HEK293 (cell line): ENCODE data around the gene GATA3.
A peak's percentile ranks its signal among the peaks of the same experiment; 100 is the strongest.

Source experiments
- CTCF ChIA-PET: fragments of 350-600 bp; formaldehyde crosslinking; extraction: SDS; loops from one replicate; lab custom pipeline; 2021; ENCODE audit warnings: antibody characterized with exemption; lab: Yijun Ruan, JAX
- POLR2A ChIA-PET: fragments of 300-600 bp; formaldehyde crosslinking; extraction: SDS; loops from one replicate; lab custom pipeline; 2020; ENCODE audit warnings: antibody characterized with exemption, inconsistent platforms; lab: Yijun Ruan, JAX
- H3K27ac ChIP-seq: fragments of 200-500 bp; sonication (Bioruptor generic); 2 replicates; pipeline ENCODE4 v1.5.1; 2014; ENCODE audit warnings: low read depth, low read length, control low read depth, inconsistent platforms; ENCODE audit errors: extremely low read depth
- H3K36me3 ChIP-seq, 2 experiments: fragments of 200-500 bp in 1 of 2; sonication (Bioruptor generic) in 1 of 2; 1 replicate in 1 of 2; 2 replicates in 1 of 2; pipeline ENCODE4 v1.5.1; 2014 to 2017; ENCODE audit warnings: inconsistent platforms in 2 of 2, low read length in 2 of 2; ENCODE audit not compliant: control insufficient read depth in 2 of 2, insufficient read depth in 1 of 2
- H3K4me1 ChIP-seq: fragments of 200-500 bp; sonication (Bioruptor generic); 2 replicates; pipeline ENCODE4 v1.5.1; 2014; ENCODE audit warnings: mild to moderate bottlenecking, low read length, inconsistent platforms; ENCODE audit not compliant: control insufficient read depth, insufficient read depth
- H3K4me3 ChIP-seq: 2 replicates; pipeline ENCODE4 v1.5.1; 2011; ENCODE audit warnings: low read depth, mild to moderate bottlenecking, control low read depth, low read length, moderate library complexity
- H3K9me3 ChIP-seq: fragments of 200-500 bp; sonication (Bioruptor generic); 2 replicates; pipeline ENCODE4 v1.5.1; 2014; ENCODE audit warnings: low read depth, low read length, inconsistent platforms; ENCODE audit not compliant: control insufficient read depth, insufficient read depth
- KLF10 ChIP-seq: fragments of 450-650 bp; IDR thresholded peaks from 2 replicates; pipeline ENCODE4 v1.5.1; 2018; ENCODE audit warnings: missing biosample characterization, mild to moderate bottlenecking, missing genetic modification characterization
- KLF8 ChIP-seq: fragments of 450-650 bp; formaldehyde crosslinking; IDR thresholded peaks from 2 replicates; pipeline ENCODE4 v1.5.1; 2016; ENCODE audit warnings: missing biosample characterization, missing genetic modification characterization
- MYNN ChIP-seq: fragments of 450-650 bp; formaldehyde crosslinking; IDR thresholded peaks from 2 replicates; pipeline ENCODE4 v1.5.1; 2016; ENCODE audit warnings: missing biosample characterization, missing genetic modification characterization, borderline replicate concordance
- ZFHX2 ChIP-seq: fragments of 450-650 bp; formaldehyde crosslinking; conservative IDR thresholded peaks from 2 replicates; pipeline ENCODE4 v1.5.1; 2016; ENCODE audit warnings: missing biosample characterization, missing genetic modification characterization
- ZFP41 ChIP-seq: fragments of 450-650 bp; formaldehyde crosslinking; IDR thresholded peaks from 2 replicates; pipeline ENCODE4 v1.5.1; 2016; ENCODE audit warnings: missing biosample characterization, missing genetic modification characterization, borderline replicate concordance
- ZNF112 ChIP-seq: fragments of 450-650 bp; formaldehyde crosslinking; IDR thresholded peaks from 2 replicates; pipeline ENCODE4 v1.5.0; 2017; ENCODE audit warnings: missing biosample characterization, missing genetic modification characterization
- ZNF302 ChIP-seq: fragments of 450-650 bp; formaldehyde crosslinking; IDR thresholded peaks from 2 replicates; pipeline ENCODE4 v1.5.1; 2016; ENCODE audit warnings: missing biosample characterization, missing genetic modification characterization, low read depth
- ZNF335 ChIP-seq: fragments of 450-650 bp; formaldehyde crosslinking; conservative IDR thresholded peaks from 2 replicates; pipeline ENCODE4 v1.5.1; 2016; ENCODE audit warnings: missing biosample characterization, missing genetic modification characterization
- ZNF561 ChIP-seq: fragments of 450-650 bp; IDR thresholded peaks from 2 replicates; pipeline ENCODE4 v1.5.1; 2018; ENCODE audit warnings: missing biosample characterization, missing genetic modification characterization, borderline replicate concordance
- ZNF596 ChIP-seq: fragments of 450-650 bp; IDR thresholded peaks from 2 replicates; pipeline ENCODE4 v1.5.0; 2018; ENCODE audit warnings: missing biosample characterization, mild to moderate bottlenecking, missing genetic modification characterization, moderate library complexity
- ZNF707 ChIP-seq: fragments of 450-650 bp; formaldehyde crosslinking; IDR thresholded peaks from 2 replicates; pipeline ENCODE4 v1.5.1; 2016; ENCODE audit warnings: missing biosample characterization, missing genetic modification characterization
- ZNF747 ChIP-seq: fragments of 450-650 bp; formaldehyde crosslinking; IDR thresholded peaks from 2 replicates; pipeline ENCODE4 v1.5.1; 2016; ENCODE audit warnings: missing biosample characterization, missing genetic modification characterization
- ZSCAN16 ChIP-seq: fragments of 450-650 bp; formaldehyde crosslinking; IDR thresholded peaks from 2 replicates; pipeline ENCODE4 v1.5.1; 2016; ENCODE audit warnings: missing biosample characterization, missing genetic modification characterization
- TF ChIP-seq, protein P1 (sequence below): fragments of 450-650 bp; formaldehyde crosslinking; IDR thresholded peaks from 2 replicates; pipeline ENCODE4 v1.5.1; 2016; ENCODE audit warnings: missing biosample characterization, missing genetic modification characterization
- TF ChIP-seq, protein P2 (sequence below): fragments of 450-650 bp; formaldehyde crosslinking; conservative IDR thresholded peaks from 2 replicates; pipeline ENCODE4 v1.5.1; 2016; ENCODE audit warnings: low read depth, missing biosample characterization, missing genetic modification characterization
- TF ChIP-seq, protein P3 (sequence below): fragments of 450-650 bp; formaldehyde crosslinking; IDR thresholded peaks from 2 replicates; pipeline ENCODE4 v1.5.1; 2016; ENCODE audit warnings: missing biosample characterization, missing genetic modification characterization, borderline replicate concordance
- TF ChIP-seq, protein P4 (sequence below): sonication (generic); formaldehyde crosslinking; IDR thresholded peaks from 2 replicates; pipeline ENCODE4 v1.8.1; 2022; ENCODE audit warnings: mild to moderate bottlenecking, moderate library complexity, missing genetic modification reagents
- TF ChIP-seq, protein P5 (sequence below): fragments of 450-650 bp; formaldehyde crosslinking; IDR thresholded peaks from 2 replicates; pipeline ENCODE4 v1.5.1; 2017; ENCODE audit warnings: missing biosample characterization, missing genetic modification characterization
- TF ChIP-seq, protein P6 (sequence below): fragments of 450-650 bp; formaldehyde crosslinking; IDR thresholded peaks from 2 replicates; pipeline ENCODE4 v1.5.1; 2016; ENCODE audit warnings: missing biosample characterization, missing genetic modification characterization
- TF ChIP-seq, protein P7 (sequence below): fragments of 450-650 bp; formaldehyde crosslinking; IDR thresholded peaks from 2 replicates; pipeline ENCODE4 v1.5.1; 2016; ENCODE audit warnings: missing biosample characterization, missing genetic modification characterization

GATA3 gene

DNA sequence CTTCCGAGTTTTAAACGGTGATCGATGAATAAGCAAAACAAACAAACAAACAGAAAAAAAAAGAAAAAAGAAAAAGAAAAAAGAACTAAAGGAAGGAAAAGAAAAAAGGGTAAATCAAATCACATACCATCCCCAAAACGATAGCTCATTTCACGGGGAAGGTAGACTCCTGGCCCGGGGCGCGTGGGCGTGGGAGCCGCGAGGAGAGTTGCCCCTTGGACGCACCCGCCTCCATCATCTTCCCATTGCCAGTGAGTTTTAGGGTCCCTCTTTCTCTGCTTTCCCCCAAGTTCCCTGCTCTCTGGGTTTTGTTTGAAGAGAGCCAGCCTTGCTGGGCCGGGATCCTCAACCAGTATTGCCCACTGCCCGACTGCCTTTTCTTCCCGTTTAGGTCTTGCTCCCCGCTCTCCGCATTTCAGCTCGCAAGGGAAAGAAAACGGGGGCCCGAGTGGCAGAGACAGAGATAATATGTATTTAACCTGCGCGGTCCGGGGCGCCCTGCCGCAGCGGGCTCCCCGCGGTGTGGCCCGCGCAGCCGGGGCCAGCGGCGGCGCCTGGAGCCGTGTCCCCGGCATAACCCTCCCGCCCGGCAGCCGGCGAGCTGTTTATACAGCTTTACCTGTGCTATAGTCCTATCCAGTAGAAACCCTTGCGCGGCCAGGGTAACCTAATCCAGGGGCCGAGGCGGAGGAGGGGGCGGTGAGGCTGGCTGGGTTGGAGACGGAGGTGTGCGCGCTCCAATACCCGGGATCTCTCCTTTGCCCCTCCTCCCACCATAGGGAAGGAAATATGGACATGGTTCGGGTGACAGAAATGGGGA, 5.2 kb upstream of the GATA3 start:
- Histone ChIP-seq H3K4me1 (no peaks in the 10 kb centered on the region; the same call in 1 of the 2 replicates), H3K27ac (peak overlapping the region; percentile 100), H3K9me3 (no peaks in the 10 kb centered on the region), H3K4me3 (peak overlapping the region; percentile 45), H3K36me3 (no peaks in the 10 kb centered on the region)
- POLR2A ChIA-PET, result interaction anchor here (1.5 kb wide), 1 partner anchor 177 kb away, joined by 3 read pairs; no protein-coding TSS in a partner anchor
- CTCF ChIA-PET, result interaction anchor here (0.6 to 1.2 kb wide), 2 partner anchors 178 to 182 kb away, joined by 3 to 4 read pairs; no protein-coding TSS in a partner anchor
- TF ChIP-seq ZNF561 (tag by site-specific recombination), result no peak
- no peak; the same call in 1 of the 2 replicates for TF ChIP-seq KLF8 (tag by site-specific recombination)
- no peak for TF ChIP-seq KLF10 (tag by site-specific recombination)
- TF ChIP-seq, protein P1, sequence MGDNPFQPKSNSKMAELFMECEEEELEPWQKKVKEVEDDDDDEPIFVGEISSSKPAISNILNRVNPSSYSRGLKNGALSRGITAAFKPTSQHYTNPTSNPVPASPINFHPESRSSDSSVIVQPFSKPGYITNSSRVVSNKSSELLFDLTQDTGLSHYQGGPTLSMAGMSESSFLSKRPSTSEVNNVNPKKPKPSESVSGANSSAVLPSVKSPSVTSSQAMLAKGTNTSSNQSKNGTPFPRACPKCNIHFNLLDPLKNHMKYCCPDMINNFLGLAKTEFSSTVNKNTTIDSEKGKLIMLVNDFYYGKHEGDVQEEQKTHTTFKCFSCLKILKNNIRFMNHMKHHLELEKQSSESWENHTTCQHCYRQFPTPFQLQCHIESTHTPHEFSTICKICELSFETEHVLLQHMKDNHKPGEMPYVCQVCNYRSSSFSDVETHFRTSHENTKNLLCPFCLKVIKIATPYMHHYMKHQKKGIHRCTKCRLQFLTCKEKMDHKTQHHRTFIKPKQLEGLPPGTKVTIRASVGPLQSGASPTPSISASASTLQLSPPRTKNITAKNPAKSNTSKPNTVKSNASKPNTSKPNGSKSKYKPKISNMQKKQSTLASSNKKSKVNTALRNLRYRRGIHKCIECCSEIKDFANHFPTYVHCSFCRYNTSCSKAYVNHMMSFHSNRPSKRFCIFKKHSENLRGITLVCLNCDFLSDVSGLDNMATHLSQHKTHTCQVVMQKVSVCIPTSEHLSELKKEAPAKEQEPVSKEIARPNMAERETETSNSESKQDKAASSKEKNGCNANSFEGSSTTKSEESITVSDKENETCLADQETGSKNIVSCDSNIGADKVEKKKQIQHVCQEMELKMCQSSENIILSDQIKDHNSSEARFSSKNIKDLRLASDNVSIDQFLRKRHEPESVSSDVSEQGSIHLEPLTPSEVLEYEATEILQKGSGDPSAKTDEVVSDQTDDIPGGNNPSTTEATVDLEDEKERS (tag by site-specific recombination), result no peak
- TF ChIP-seq ZFP41 (tag by site-specific recombination), result no peak
- TF ChIP-seq ZNF707 (tag by site-specific recombination), result no peak
- TF ChIP-seq, protein P2, sequence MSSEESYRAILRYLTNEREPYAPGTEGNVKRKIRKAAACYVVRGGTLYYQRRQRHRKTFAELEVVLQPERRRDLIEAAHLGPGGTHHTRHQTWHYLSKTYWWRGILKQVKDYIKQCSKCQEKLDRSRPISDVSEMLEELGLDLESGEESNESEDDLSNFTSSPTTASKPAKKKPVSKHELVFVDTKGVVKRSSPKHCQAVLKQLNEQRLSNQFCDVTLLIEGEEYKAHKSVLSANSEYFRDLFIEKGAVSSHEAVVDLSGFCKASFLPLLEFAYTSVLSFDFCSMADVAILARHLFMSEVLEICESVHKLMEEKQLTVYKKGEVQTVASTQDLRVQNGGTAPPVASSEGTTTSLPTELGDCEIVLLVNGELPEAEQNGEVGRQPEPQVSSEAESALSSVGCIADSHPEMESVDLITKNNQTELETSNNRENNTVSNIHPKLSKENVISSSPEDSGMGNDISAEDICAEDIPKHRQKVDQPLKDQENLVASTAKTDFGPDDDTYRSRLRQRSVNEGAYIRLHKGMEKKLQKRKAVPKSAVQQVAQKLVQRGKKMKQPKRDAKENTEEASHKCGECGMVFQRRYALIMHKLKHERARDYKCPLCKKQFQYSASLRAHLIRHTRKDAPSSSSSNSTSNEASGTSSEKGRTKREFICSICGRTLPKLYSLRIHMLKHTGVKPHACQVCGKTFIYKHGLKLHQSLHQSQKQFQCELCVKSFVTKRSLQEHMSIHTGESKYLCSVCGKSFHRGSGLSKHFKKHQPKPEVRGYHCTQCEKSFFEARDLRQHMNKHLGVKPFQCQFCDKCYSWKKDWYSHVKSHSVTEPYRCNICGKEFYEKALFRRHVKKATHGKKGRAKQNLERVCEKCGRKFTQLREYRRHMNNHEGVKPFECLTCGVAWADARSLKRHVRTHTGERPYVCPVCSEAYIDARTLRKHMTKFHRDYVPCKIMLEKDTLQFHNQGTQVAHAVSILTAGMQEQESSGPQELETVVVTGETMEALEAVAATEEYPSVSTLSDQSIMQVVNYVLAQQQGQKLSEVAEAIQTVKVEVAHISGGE, result peak; percentile 43; the same call in 1 of the 2 replicates
- TF ChIP-seq ZNF112 (tag by site-specific recombination), result no peak
- TF ChIP-seq, protein P3, sequence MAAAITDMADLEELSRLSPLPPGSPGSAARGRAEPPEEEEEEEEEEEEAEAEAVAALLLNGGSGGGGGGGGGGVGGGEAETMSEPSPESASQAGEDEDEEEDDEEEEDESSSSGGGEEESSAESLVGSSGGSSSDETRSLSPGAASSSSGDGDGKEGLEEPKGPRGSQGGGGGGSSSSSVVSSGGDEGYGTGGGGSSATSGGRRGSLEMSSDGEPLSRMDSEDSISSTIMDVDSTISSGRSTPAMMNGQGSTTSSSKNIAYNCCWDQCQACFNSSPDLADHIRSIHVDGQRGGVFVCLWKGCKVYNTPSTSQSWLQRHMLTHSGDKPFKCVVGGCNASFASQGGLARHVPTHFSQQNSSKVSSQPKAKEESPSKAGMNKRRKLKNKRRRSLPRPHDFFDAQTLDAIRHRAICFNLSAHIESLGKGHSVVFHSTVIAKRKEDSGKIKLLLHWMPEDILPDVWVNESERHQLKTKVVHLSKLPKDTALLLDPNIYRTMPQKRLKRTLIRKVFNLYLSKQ (tag by site-specific recombination), result no peak
- TF ChIP-seq ZSCAN16 (tag by site-specific recombination), result no peak
- TF ChIP-seq MYNN (tag by site-specific recombination), result no peak
- TF ChIP-seq ZNF596 (tag by site-specific recombination), result 0 out of 2 replicates have a peak, but pooled peaks have one; percentile 17
- TF ChIP-seq, protein P4, sequence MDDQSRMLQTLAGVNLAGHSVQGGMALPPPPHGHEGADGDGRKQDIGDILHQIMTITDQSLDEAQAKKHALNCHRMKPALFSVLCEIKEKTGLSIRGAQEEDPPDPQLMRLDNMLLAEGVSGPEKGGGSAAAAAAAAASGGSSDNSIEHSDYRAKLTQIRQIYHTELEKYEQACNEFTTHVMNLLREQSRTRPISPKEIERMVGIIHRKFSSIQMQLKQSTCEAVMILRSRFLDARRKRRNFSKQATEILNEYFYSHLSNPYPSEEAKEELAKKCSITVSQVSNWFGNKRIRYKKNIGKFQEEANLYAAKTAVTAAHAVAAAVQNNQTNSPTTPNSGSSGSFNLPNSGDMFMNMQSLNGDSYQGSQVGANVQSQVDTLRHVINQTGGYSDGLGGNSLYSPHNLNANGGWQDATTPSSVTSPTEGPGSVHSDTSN (CRISPR knock-in tag), result no peak
- no peak for TF ChIP-seq ZNF302
- TF ChIP-seq, protein P5, sequence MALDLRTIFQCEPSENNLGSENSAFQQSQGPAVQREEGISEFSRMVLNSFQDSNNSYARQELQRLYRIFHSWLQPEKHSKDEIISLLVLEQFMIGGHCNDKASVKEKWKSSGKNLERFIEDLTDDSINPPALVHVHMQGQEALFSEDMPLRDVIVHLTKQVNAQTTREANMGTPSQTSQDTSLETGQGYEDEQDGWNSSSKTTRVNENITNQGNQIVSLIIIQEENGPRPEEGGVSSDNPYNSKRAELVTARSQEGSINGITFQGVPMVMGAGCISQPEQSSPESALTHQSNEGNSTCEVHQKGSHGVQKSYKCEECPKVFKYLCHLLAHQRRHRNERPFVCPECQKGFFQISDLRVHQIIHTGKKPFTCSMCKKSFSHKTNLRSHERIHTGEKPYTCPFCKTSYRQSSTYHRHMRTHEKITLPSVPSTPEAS, result no peak
- peak; percentile 73 for TF ChIP-seq ZFHX2 (tag by site-specific recombination)
- TF ChIP-seq ZNF747, result no peak
- TF ChIP-seq, protein P6, sequence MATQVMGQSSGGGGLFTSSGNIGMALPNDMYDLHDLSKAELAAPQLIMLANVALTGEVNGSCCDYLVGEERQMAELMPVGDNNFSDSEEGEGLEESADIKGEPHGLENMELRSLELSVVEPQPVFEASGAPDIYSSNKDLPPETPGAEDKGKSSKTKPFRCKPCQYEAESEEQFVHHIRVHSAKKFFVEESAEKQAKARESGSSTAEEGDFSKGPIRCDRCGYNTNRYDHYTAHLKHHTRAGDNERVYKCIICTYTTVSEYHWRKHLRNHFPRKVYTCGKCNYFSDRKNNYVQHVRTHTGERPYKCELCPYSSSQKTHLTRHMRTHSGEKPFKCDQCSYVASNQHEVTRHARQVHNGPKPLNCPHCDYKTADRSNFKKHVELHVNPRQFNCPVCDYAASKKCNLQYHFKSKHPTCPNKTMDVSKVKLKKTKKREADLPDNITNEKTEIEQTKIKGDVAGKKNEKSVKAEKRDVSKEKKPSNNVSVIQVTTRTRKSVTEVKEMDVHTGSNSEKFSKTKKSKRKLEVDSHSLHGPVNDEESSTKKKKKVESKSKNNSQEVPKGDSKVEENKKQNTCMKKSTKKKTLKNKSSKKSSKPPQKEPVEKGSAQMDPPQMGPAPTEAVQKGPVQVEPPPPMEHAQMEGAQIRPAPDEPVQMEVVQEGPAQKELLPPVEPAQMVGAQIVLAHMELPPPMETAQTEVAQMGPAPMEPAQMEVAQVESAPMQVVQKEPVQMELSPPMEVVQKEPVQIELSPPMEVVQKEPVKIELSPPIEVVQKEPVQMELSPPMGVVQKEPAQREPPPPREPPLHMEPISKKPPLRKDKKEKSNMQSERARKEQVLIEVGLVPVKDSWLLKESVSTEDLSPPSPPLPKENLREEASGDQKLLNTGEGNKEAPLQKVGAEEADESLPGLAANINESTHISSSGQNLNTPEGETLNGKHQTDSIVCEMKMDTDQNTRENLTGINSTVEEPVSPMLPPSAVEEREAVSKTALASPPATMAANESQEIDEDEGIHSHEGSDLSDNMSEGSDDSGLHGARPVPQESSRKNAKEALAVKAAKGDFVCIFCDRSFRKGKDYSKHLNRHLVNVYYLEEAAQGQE, result no peak
- peak; percentile 78 for TF ChIP-seq ZNF335 (tag by site-specific recombination)
- TF ChIP-seq, protein P7, sequence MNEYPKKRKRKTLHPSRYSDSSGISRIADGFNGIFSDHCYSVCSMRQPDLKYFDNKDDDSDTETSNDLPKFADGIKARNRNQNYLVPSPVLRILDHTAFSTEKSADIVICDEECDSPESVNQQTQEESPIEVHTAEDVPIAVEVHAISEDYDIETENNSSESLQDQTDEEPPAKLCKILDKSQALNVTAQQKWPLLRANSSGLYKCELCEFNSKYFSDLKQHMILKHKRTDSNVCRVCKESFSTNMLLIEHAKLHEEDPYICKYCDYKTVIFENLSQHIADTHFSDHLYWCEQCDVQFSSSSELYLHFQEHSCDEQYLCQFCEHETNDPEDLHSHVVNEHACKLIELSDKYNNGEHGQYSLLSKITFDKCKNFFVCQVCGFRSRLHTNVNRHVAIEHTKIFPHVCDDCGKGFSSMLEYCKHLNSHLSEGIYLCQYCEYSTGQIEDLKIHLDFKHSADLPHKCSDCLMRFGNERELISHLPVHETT (tag by site-specific recombination), result no peak
